A549 (cell line): ENCODE data around the gene SLC25A5. TPM values are rescaled to one million over a fixed set of nuclear protein-coding genes. Genes with fewer than 3 reads are reported as not detected.

Experiments used
- ATAC-seq, 2 experiments: fragments of 200-7000 bp in 1 of 2; fragments of >200 bp in 1 of 2; cut with Nextera tagmentation in 1 of 2; cut with Tn5 transposase in 1 of 2; 3 replicates each; pipeline versions ENCODE4 v1.8.0 to v1.9.1; 2018 to 2020; ENCODE audit warnings: mild to moderate bottlenecking in 1 of 2, moderate library complexity in 1 of 2
- CTCF ChIA-PET: fragments of 300-600 bp; sonication (Branson Sonifier 250); formaldehyde crosslinking; extraction: SDS; loops from one replicate; lab custom pipeline; 2021; ENCODE audit warnings: antibody characterized with exemption, inconsistent platforms; lab: Yijun Ruan, JAX
- POLR2A ChIA-PET: fragments of 350-600 bp; formaldehyde crosslinking; extraction: SDS; loops from one replicate; lab custom pipeline; 2021; ENCODE audit warnings: antibody characterized with exemption, inconsistent platforms; lab: Yijun Ruan, JAX
- DNase-seq, 2 experiments: peaks; one replicate each; pipeline versions ENCODE4 v3.0.0 to v3.0.0-alpha.2; 2011 to 2016; ENCODE audit warnings: low read depth in 1 of 2, low spot score in 1 of 2
- FAIRE-seq: peaks from 2 replicates; lab custom pipeline; 2011; peaks lifted over from hg19 to GRCh38; lab: Jason Lieb, UNC
- H3K27ac ChIP-seq, 2 experiments: fragments of >200 bp; sonication (Bioruptor Twin); formaldehyde crosslinking; 3 replicates each; pipeline ENCODE4 v1.5.1; 2016 to 2017
- H3K4me1 ChIP-seq: fragments of >200 bp; sonication (Bioruptor Twin); formaldehyde crosslinking; 3 replicates; pipeline ENCODE4 v1.6.1; 2016
- H3K4me2 ChIP-seq: fragments of >200 bp; sonication (Bioruptor Twin); formaldehyde crosslinking; 3 replicates; pipeline ENCODE4 v1.6.1; 2016
- H3K4me3 ChIP-seq: fragments of >200 bp; sonication (Bioruptor Twin); formaldehyde crosslinking; 3 replicates; pipeline ENCODE4 v1.5.1; 2016
- H3K9me3 ChIP-seq: fragments of >200 bp; sonication (Bioruptor Twin); formaldehyde crosslinking; 3 replicates; pipeline ENCODE4 v1.6.1; 2016
- CBX2 ChIP-seq: fragments of 200-600 bp; sonication (generic); IDR thresholded peaks from 2 replicates; pipeline ENCODE4 v1.6.1; 2016; ENCODE audit warnings: low read depth, mild to moderate bottlenecking, borderline replicate concordance
- CHD2 ChIP-seq: fragments of 150-350 bp; IDR thresholded peaks from 2 replicates; pipeline ENCODE4 v1.6.1; 2014; ENCODE audit warnings: low read length; ENCODE audit not compliant: partially characterized antibody
- CHD4 ChIP-seq: fragments of 200-600 bp; sonication (generic); IDR thresholded peaks from 2 replicates; pipeline ENCODE4 v1.6.1; 2016; ENCODE audit warnings: antibody characterized with exemption, mild to moderate bottlenecking, borderline replicate concordance
- EHF ChIP-seq: fragments of 250-450 bp; sonication (Bioruptor Pico); IDR thresholded peaks from 2 replicates; pipeline ENCODE4 v1.5.0; 2020; ENCODE audit warnings: mild to moderate bottlenecking
- EHMT2 ChIP-seq: fragments of 200-600 bp; sonication (generic); IDR thresholded peaks from 2 replicates; pipeline ENCODE4 v1.6.1; 2016; ENCODE audit warnings: antibody characterized with exemption, low read depth, mild to moderate bottlenecking, moderate library complexity
- ESRRA ChIP-seq: fragments of 150-350 bp; IDR thresholded peaks from 2 replicates; pipeline ENCODE4 v1.6.1; 2014; ENCODE audit warnings: mild to moderate bottlenecking, low read length, borderline replicate concordance
- FOSL2 ChIP-seq, 2 experiments: fragments of 450-650 bp in 1 of 2; fragments of >200 bp in 1 of 2; sonication (Bioruptor Twin) in 1 of 2; formaldehyde crosslinking; IDR thresholded peaks; 2 replicates each; pipeline versions ENCODE4 v1.5.0 to v1.6.1; 2016 to 2020; ENCODE audit warnings: mild to moderate bottlenecking in 1 of 2, moderate library complexity in 1 of 2
- HDAC2 ChIP-seq: fragments of 200-600 bp; sonication (generic); IDR thresholded peaks from 2 replicates; pipeline ENCODE4 v1.6.1; 2016
- HMGXB4 ChIP-seq: fragments of 250-450 bp; sonication (Bioruptor Pico); IDR thresholded peaks from 2 replicates; pipeline ENCODE4 v1.5.0; 2021; ENCODE audit warnings: mild to moderate bottlenecking, moderate library complexity, borderline replicate concordance
- HOXB13 ChIP-seq: fragments of 250-450 bp; sonication (Bioruptor Pico); IDR thresholded peaks from 2 replicates; pipeline ENCODE4 v1.5.0; 2020; ENCODE audit warnings: low read depth, mild to moderate bottlenecking, moderate library complexity
- HOXB5 ChIP-seq: fragments of 250-450 bp; sonication (Bioruptor Pico); IDR thresholded peaks from 2 replicates; pipeline ENCODE4 v1.5.0; 2020; ENCODE audit warnings: mild to moderate bottlenecking, moderate library complexity
- KDM5A ChIP-seq: fragments of 200-600 bp; sonication (generic); IDR thresholded peaks from 2 replicates; pipeline ENCODE4 v1.6.1; 2016; ENCODE audit warnings: antibody characterized with exemption, mild to moderate bottlenecking
- MAFK ChIP-seq: fragments of 450-650 bp; IDR thresholded peaks from 2 replicates; pipeline ENCODE4 v1.6.1; 2014; ENCODE audit not compliant: partially characterized antibody
- MAZ ChIP-seq: fragments of 150-350 bp; IDR thresholded peaks from 2 replicates; pipeline ENCODE4 v1.6.1; 2014; ENCODE audit warnings: antibody characterized with exemption, low read depth, low read length, borderline replicate concordance
- MYC ChIP-seq: IDR thresholded peaks from 2 replicates; pipeline ENCODE4 v1.6.1; 2012; ENCODE audit warnings: mild to moderate bottlenecking, inconsistent platforms, low read length, improper control_type of control experiment, borderline replicate concordance
- NFE2L2 ChIP-seq: fragments of 150-350 bp; conservative IDR thresholded peaks from 2 replicates; pipeline ENCODE4 v1.6.1; 2014; ENCODE audit warnings: low read length
- NPAS2 ChIP-seq: fragments of 250-450 bp; sonication (Bioruptor Pico); IDR thresholded peaks from 2 replicates; pipeline ENCODE4 v1.8.0; 2022; ENCODE audit warnings: mild to moderate bottlenecking, moderate library complexity, borderline replicate concordance
- NR3C1 ChIP-seq: fragments of >200 bp; sonication (Bioruptor Twin); formaldehyde crosslinking; IDR thresholded peaks from 3 replicates; pipeline ENCODE4 v1.6.1; 2017
- POLR2A ChIP-seq: IDR thresholded peaks from 2 replicates; pipeline ENCODE4 v1.6.1; 2012; ENCODE audit warnings: mild to moderate bottlenecking, low read length
- POLR2AphosphoS2 ChIP-seq: conservative IDR thresholded peaks from 2 replicates; pipeline ENCODE4 v1.6.1; 2012; ENCODE audit warnings: low read length, improper control_type of control experiment, inconsistent platforms
- RFX5 ChIP-seq: fragments of 450-650 bp; IDR thresholded peaks from 2 replicates; pipeline ENCODE4 v1.7.1; 2014; ENCODE audit warnings: antibody characterized with exemption, mild to moderate bottlenecking, moderate library complexity
- SREBF2 ChIP-seq: fragments of 450-650 bp; IDR thresholded peaks from 2 replicates; pipeline ENCODE4 v1.6.1; 2014; ENCODE audit warnings: mild to moderate bottlenecking, moderate library complexity
- USF2 ChIP-seq: fragments of 450-650 bp; IDR thresholded peaks from 2 replicates; pipeline ENCODE4 v1.6.1; 2014; ENCODE audit warnings: antibody characterized with exemption
- ZSCAN20 ChIP-seq: fragments of 250-450 bp; sonication (Bioruptor Pico); IDR thresholded peaks from 2 replicates; pipeline ENCODE4 v1.8.0; 2022; ENCODE audit warnings: mild to moderate bottlenecking, moderate library complexity
- WGBS: methylation state at CpG from one replicate; pipeline ENCODE4 v1.1.6; 2017; ENCODE audit errors: missing lambda C conversion rate; 5-methylcytosine and 5-hydroxymethylcytosine counted together
- polyA plus RNA-seq, 4 experiments: library from polyadenylated mRNA; depleted of rRNA in 3 of 4; stranded (reverse); fragments of >200 nt; fragmentation: RNase III in 1 of 4; extraction: RNeasy Plus Mini Kit Qiagen cat#74134 plus additional on column Dnase treatment in 1 of 4; gene quantifications; 2 replicates in 3 of 4; 3 replicates in 1 of 4; pipeline ENCODE4 v1.2.3, GENCODE V29; 2011 to 2017
- TF ChIP-seq, protein P1 (sequence below): IDR thresholded peaks from 2 replicates; pipeline ENCODE4 v1.6.1; 2012
- TF ChIP-seq, protein P2 (sequence below): fragments of >200 bp; sonication (Bioruptor Twin); formaldehyde crosslinking; IDR thresholded peaks from 3 replicates; pipeline ENCODE4 v1.5.1; 2016

The SLC25A5 gene
- polyA plus RNA-seq, 2 of the 4 experiments (the other 2 are of a cell fraction) = 625 to 739 TPM

- Histone ChIP-seq H3K27ac (peak overlapping the region in 1 of 2 experiments; percentile 90; a peak in 3 of 6 replicates), H3K9me3 (no peaks in the 10 kb centered on the region), H3K4me2 (no peak overlapping the region)
- no peak for ATAC-seq
- peak in 1 of 2 experiments; percentile 23 for DNase-seq
- no peak for FAIRE-seq
- ChIA-PET POLR2A (interaction anchor here (0.7 to 1.9 kb wide), 4 partner anchors 13 to 379 kb away, joined by 3 to 16 read pairs (median 4); partner anchors contain the start of gene SLC25A5), CTCF (interaction anchor here (1.1 to 26.9 kb wide), 8 partner anchors 7 to 98 kb away, joined by 3 to 814 read pairs (median 10); partner anchors contain the start of gene SLC25A5)
- 80% methylated on average over 2 of the region's 4 CpGs for WGBS
- TF ChIP-seq EHF (CRISPR knock-in tag) (no peak), POLR2A (no peak), SREBF2 (no peak), POLR2AphosphoS2 (no peak), NFE2L2 (no peak), MAZ (no peak), ESRRA (no peak), MAFK (no peak), KDM5A (no peak), EHMT2 (no peak), NPAS2 (CRISPR knock-in tag) (no peak), HDAC2 (no peak), NR3C1 (no peak), HOXB5 (CRISPR knock-in tag) (no peak), CHD2 (no peak), RFX5 (no peak)
- TF ChIP-seq, protein P1, sequence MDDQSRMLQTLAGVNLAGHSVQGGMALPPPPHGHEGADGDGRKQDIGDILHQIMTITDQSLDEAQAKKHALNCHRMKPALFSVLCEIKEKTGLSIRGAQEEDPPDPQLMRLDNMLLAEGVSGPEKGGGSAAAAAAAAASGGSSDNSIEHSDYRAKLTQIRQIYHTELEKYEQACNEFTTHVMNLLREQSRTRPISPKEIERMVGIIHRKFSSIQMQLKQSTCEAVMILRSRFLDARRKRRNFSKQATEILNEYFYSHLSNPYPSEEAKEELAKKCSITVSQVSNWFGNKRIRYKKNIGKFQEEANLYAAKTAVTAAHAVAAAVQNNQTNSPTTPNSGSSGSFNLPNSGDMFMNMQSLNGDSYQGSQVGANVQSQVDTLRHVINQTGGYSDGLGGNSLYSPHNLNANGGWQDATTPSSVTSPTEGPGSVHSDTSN = no peak
- TF ChIP-seq, all 56 proteins: peak for 0
- Histone ChIP-seq H3K4me3 (no peak overlapping the region), H3K4me1 (peaks cover 30% of the 10 kb centered on the region)
Observed at GRCh38 chrX:119481323-119481801, 13.1 kb downstream of the SLC25A5 start.

DNA sequence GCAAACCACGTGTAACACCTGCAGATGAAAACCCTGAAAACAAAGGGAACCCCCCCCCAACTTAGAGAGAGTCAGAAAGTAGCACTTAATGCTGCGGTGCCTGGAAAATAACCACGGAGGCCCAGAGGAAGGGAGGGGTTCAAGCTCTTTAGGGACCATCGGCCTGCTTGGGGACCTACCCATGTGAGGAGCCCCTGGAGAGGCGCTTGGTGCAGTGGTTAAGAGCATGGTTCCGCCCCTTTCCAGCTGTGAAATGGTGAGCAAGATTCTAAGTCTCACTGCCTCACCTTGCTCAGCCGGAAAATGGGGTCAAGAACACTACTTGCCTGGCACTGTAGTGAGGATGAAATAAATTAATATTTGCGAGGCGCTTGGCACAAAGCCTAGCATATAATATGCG is 13.8 kb downstream of the SLC25A5 start:
- Histone ChIP-seq H3K4me3 (peak overlapping the region; percentile 31), H3K9me3 (no peaks in the 10 kb centered on the region), H3K27ac (peak overlapping the region; percentile 81 to 90), H3K4me2 (peak overlapping the region; percentile 75), H3K4me1 (peaks cover 24% of the 10 kb centered on the region)
- ATAC-seq (no peak; a peak in 1 of 6 replicates), FAIRE-seq (no peak), DNase-seq (no peak)
- ChIA-PET POLR2A (interaction anchor here (1.2 to 2.0 kb wide), 3 partner anchors 13 to 30 kb away, joined by 3 to 17 read pairs (median 16); partner anchors contain the start of gene SLC25A5), CTCF (interaction anchor here (1.0 to 26.9 kb wide), 17 partner anchors 8 to 373 kb away, joined by 3 to 814 read pairs (median 4); partner anchors contain the start of genes SLC25A5 and SOWAHD)
- WGBS = 65% methylated on average over 9 of the region's 10 CpGs
- no peak for TF ChIP-seq HDAC2
- TF ChIP-seq CHD4 = peak; percentile 58; the same call in 1 of the 2 replicates

DNA sequence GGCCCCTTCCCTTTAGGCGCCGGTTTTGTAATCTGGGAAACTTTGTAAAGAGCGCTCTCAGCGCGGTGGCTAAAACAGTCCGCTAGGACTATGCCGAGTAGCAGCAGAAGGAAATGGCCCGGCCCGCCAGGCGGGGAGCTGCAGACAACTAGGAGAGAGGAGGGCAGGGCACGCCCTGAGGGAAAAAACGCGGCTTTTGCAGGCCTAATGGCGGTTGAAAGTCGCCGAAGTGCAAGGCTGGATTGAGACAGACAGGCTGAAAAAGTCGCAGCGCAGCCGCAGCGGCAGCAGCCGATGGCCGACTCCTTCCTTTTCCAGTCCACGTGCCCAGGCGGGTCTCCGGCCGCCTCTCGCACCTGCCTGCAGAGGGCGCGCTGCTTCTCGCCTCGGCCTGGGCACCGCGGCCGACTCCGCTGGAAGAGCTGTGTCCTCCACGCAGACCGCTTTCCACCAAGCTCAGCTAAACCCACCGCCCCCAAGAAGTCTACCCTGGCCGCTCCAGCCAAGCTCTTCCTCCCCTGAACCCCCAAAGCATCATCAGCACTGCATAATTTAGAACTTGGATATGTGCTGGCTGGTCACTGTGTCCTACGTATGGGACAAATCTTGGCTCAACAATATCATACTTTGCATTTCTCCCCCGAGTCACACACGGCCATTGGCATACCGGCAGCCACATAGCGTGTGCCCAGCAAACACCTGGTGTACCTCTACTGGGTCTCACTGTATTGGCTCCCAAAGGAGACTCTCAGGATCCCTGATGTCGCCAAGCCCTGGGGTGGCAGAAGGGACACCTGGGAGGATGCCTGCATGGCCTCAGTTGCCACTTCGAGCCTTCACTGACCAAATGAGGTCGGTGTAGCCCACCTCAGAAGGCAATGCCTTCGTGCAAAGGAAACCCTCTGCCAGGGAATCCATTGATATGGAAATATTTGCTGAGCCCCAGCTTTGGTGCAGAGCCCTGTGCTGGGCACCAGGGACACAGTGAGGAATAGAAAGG is 14.5 kb downstream of the SLC25A5 start:
- H3K4me2 ChIP-seq = peak overlapping the region; percentile 75
- CTCF ChIA-PET = interaction anchor here (0.6 to 26.9 kb wide), 29 partner anchors 9 to 372 kb away, joined by 3 to 814 read pairs (median 4); partner anchors contain the start of genes NKRF, SEPTIN6, SLC25A5 and SOWAHD
- peaks cover 17% of the 10 kb centered on the region for H3K4me1 ChIP-seq
- DNase-seq (peak; percentile 55 to 80), FAIRE-seq (peak; percentile 43), ATAC-seq (peak; percentile 85 to 92)
- 8% methylated on average over 27 of the region's 48 CpGs for WGBS
- POLR2A ChIA-PET = interaction anchor here (0.6 to 2.0 kb wide), 5 partner anchors 12 to 29 kb away, joined by 3 to 17 read pairs (median 7); partner anchors contain the start of gene SLC25A5
- H3K4me3 ChIP-seq = peak overlapping the region; percentile 31
- H3K9me3 ChIP-seq = no peaks in the 10 kb centered on the region
- H3K27ac ChIP-seq = peak overlapping the region; percentile 81 to 90
- TF ChIP-seq ZSCAN20 (CRISPR knock-in tag) (no peak), HMGXB4 (no peak), SREBF2 (no peak), CBX2 (no peak), MYC (peak; percentile 95), HDAC2 (no peak), MAZ (no peak), FOSL2 (IDR thresholded peaks at IDR 0.05) (no peak), FOSL2 (CRISPR knock-in tag; IDR thresholded peaks at IDR 0.05) (no peak), USF2 (peak; percentile 66), HOXB5 (CRISPR knock-in tag) (no peak), NR3C1 (no peak), HOXB13 (no peak)
- TF ChIP-seq, protein P2, sequence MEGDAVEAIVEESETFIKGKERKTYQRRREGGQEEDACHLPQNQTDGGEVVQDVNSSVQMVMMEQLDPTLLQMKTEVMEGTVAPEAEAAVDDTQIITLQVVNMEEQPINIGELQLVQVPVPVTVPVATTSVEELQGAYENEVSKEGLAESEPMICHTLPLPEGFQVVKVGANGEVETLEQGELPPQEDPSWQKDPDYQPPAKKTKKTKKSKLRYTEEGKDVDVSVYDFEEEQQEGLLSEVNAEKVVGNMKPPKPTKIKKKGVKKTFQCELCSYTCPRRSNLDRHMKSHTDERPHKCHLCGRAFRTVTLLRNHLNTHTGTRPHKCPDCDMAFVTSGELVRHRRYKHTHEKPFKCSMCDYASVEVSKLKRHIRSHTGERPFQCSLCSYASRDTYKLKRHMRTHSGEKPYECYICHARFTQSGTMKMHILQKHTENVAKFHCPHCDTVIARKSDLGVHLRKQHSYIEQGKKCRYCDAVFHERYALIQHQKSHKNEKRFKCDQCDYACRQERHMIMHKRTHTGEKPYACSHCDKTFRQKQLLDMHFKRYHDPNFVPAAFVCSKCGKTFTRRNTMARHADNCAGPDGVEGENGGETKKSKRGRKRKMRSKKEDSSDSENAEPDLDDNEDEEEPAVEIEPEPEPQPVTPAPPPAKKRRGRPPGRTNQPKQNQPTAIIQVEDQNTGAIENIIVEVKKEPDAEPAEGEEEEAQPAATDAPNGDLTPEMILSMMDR = peak; percentile 78
